Left renal pelvis (tissue), 4 donors: ENCODE measurements around the gene APLNR. TPM values are rescaled to one million over a fixed set of nuclear protein-coding genes. Genes with fewer than 3 reads are reported as not detected.

ENCODE experiments used
- polyA plus RNA-seq, 4 donors: library from polyadenylated mRNA; unstranded; fragments of 120-200 nt; gene quantifications; one replicate each; pipeline ENCODE4 v1.2.1, GENCODE V29; 2013; ENCODE audit not compliant: insufficient read length in 4 of 4

Gene APLNR
- polyA plus RNA-seq, 4 donors: 66.7 to 86.7 (median 85.4) TPM

Other genes with a start within 250 kb of the APLNR start
- under 1 TPM in 3 of 4 donors, not detected in 1; 0.17 to 0.35 (median 0.17) TPM for gene OR5AK2, start 248.3 kb downstream of the APLNR start, polyA plus RNA-seq
- 1 to 10 TPM; 2.0 to 6.4 (median 5.8) TPM for gene LRRC55, start 55.3 kb downstream of the APLNR start, polyA plus RNA-seq
- gene TNKS1BP1, start 87.7 kb upstream of the APLNR start, polyA plus RNA-seq: 10 to 100 TPM; 64.2 to 77.6 (median 72.4) TPM
- gene SSRP1, start 98.6 kb upstream of the APLNR start, polyA plus RNA-seq: 100 to 1,000 TPM; 116 to 210 (median 176) TPM
- 10 to 100 TPM in 1 of 4 donors, 1 to 10 TPM in 2, under 1 TPM in 1; 0.40 to 14.4 (median 1.6) TPM for gene P2RX3, start 101.1 kb upstream of the APLNR start, polyA plus RNA-seq
- gene PRG3, start 143.9 kb upstream of the APLNR start, polyA plus RNA-seq: 1 to 10 TPM in 1 of 4 donors, under 1 TPM in 3; 0.19 to 1.2 (median 0.45) TPM
- 1 to 10 TPM in 1 of 4 donors, under 1 TPM in 3; 0.20 to 2.2 (median 0.78) TPM for gene PRG2, start 153.4 kb upstream of the APLNR start, polyA plus RNA-seq
- 10 to 100 TPM; 24.1 to 29.1 (median 26.2) TPM for gene SLC43A3, start 189.9 kb upstream of the APLNR start, polyA plus RNA-seq
- gene RTN4RL2, start 223.3 kb upstream of the APLNR start, polyA plus RNA-seq: 1 to 10 TPM in 3 of 4 donors, under 1 TPM in 1; 1.00 to 3.6 (median 2.2) TPM